HEK293 (cell line): ENCODE results near the gene CXCL17.

ENCODE experiments used
- INSM2 ChIP-seq: fragments of 450-650 bp; formaldehyde crosslinking; IDR thresholded peaks from 2 replicates; pipeline ENCODE4 v1.5.1; 2016; ENCODE audit warnings: missing biosample characterization, missing genetic modification characterization
- KLF1 ChIP-seq: fragments of 450-650 bp; formaldehyde crosslinking; IDR thresholded peaks from 2 replicates; pipeline ENCODE4 v1.5.1; 2016; ENCODE audit warnings: missing biosample characterization, missing genetic modification characterization
- KLF7 ChIP-seq: fragments of 450-650 bp; formaldehyde crosslinking; IDR thresholded peaks from 2 replicates; pipeline ENCODE4 v1.5.1; 2016; ENCODE audit warnings: missing biosample characterization, missing genetic modification characterization, borderline replicate concordance
- KLF8 ChIP-seq: fragments of 450-650 bp; formaldehyde crosslinking; IDR thresholded peaks from 2 replicates; pipeline ENCODE4 v1.5.1; 2016; ENCODE audit warnings: missing biosample characterization, missing genetic modification characterization
- OSR2 ChIP-seq: fragments of 450-650 bp; formaldehyde crosslinking; IDR thresholded peaks from 2 replicates; pipeline ENCODE4 v1.5.1; 2016; ENCODE audit warnings: missing biosample characterization, missing genetic modification characterization
- PRDM1 ChIP-seq: fragments of 450-650 bp; formaldehyde crosslinking; IDR thresholded peaks from 2 replicates; pipeline ENCODE4; 2016; ENCODE audit warnings: missing biosample characterization, missing genetic modification characterization
- SP3 ChIP-seq: fragments of 450-650 bp; formaldehyde crosslinking; IDR thresholded peaks from 2 replicates; pipeline ENCODE4 v1.5.1; 2016; ENCODE audit warnings: missing biosample characterization, missing genetic modification characterization
- ZBTB17 ChIP-seq: fragments of 450-650 bp; formaldehyde crosslinking; IDR thresholded peaks from 2 replicates; pipeline ENCODE4 v1.5.1; 2016; ENCODE audit warnings: missing biosample characterization, missing genetic modification characterization
- ZFHX2 ChIP-seq: fragments of 450-650 bp; formaldehyde crosslinking; conservative IDR thresholded peaks from 2 replicates; pipeline ENCODE4 v1.5.1; 2016; ENCODE audit warnings: missing biosample characterization, missing genetic modification characterization
- ZFP37 ChIP-seq: fragments of 450-650 bp; formaldehyde crosslinking; IDR thresholded peaks from 2 replicates; pipeline ENCODE4 v1.5.1; 2016; ENCODE audit warnings: missing biosample characterization, missing genetic modification characterization
- ZNF114 ChIP-seq: fragments of 450-650 bp; formaldehyde crosslinking; IDR thresholded peaks from 2 replicates; pipeline ENCODE4 v1.5.0; 2017; ENCODE audit warnings: missing biosample characterization, missing genetic modification characterization
- ZNF335 ChIP-seq: fragments of 450-650 bp; formaldehyde crosslinking; conservative IDR thresholded peaks from 2 replicates; pipeline ENCODE4 v1.5.1; 2016; ENCODE audit warnings: missing biosample characterization, missing genetic modification characterization
- ZNF394 ChIP-seq: fragments of 450-650 bp; formaldehyde crosslinking; IDR thresholded peaks from 2 replicates; pipeline ENCODE4 v1.5.1; 2016; ENCODE audit warnings: missing biosample characterization, missing genetic modification characterization, mild to moderate bottlenecking, moderate library complexity, borderline replicate concordance
- ZNF561 ChIP-seq: fragments of 450-650 bp; IDR thresholded peaks from 2 replicates; pipeline ENCODE4 v1.5.1; 2018; ENCODE audit warnings: missing biosample characterization, missing genetic modification characterization, borderline replicate concordance
- ZNF600 ChIP-seq: fragments of 450-650 bp; formaldehyde crosslinking; IDR thresholded peaks from 2 replicates; pipeline ENCODE4 v1.5.1; 2016; ENCODE audit warnings: missing biosample characterization, missing genetic modification characterization
- ZNF629 ChIP-seq: fragments of 450-650 bp; formaldehyde crosslinking; IDR thresholded peaks from 2 replicates; pipeline ENCODE4 v1.5.1; 2017; ENCODE audit warnings: missing biosample characterization, missing genetic modification characterization
- ZNF692 ChIP-seq: fragments of 450-650 bp; formaldehyde crosslinking; IDR thresholded peaks from 2 replicates; pipeline ENCODE4 v1.5.1; 2016; ENCODE audit warnings: missing biosample characterization, missing genetic modification characterization
- TF ChIP-seq, protein P1 (sequence below): fragments of 450-650 bp; formaldehyde crosslinking; IDR thresholded peaks from 2 replicates; pipeline ENCODE4 v1.5.1; 2016; ENCODE audit warnings: missing biosample characterization, missing genetic modification characterization
- TF ChIP-seq, protein P2 (sequence below): fragments of 450-650 bp; formaldehyde crosslinking; IDR thresholded peaks from 2 replicates; pipeline ENCODE4 v1.5.1; 2016; ENCODE audit warnings: missing biosample characterization, missing genetic modification characterization
- TF ChIP-seq, protein P3 (sequence below): fragments of 450-650 bp; formaldehyde crosslinking; IDR thresholded peaks from 2 replicates; pipeline ENCODE4 v1.5.1; 2016; ENCODE audit warnings: missing biosample characterization, missing genetic modification characterization
- TF ChIP-seq, protein P4 (sequence below): fragments of 450-650 bp; formaldehyde crosslinking; IDR thresholded peaks from 2 replicates; pipeline ENCODE4 v1.5.1; 2016; ENCODE audit warnings: missing biosample characterization, missing genetic modification characterization
- TF ChIP-seq, protein P5 (sequence below): fragments of 450-650 bp; formaldehyde crosslinking; IDR thresholded peaks from 2 replicates; pipeline ENCODE4 v1.5.1; 2016; ENCODE audit warnings: missing biosample characterization, missing genetic modification characterization
- TF ChIP-seq, protein P6 (sequence below): fragments of 450-650 bp; formaldehyde crosslinking; IDR thresholded peaks from 2 replicates; pipeline ENCODE4 v1.5.1; 2016; ENCODE audit warnings: missing biosample characterization, missing genetic modification characterization
- TF ChIP-seq, protein P7 (sequence below): fragments of 450-650 bp; formaldehyde crosslinking; IDR thresholded peaks from 2 replicates; pipeline ENCODE4 v1.5.1; 2016; ENCODE audit warnings: missing biosample characterization, missing genetic modification characterization

CXCL17 gene

DNA sequence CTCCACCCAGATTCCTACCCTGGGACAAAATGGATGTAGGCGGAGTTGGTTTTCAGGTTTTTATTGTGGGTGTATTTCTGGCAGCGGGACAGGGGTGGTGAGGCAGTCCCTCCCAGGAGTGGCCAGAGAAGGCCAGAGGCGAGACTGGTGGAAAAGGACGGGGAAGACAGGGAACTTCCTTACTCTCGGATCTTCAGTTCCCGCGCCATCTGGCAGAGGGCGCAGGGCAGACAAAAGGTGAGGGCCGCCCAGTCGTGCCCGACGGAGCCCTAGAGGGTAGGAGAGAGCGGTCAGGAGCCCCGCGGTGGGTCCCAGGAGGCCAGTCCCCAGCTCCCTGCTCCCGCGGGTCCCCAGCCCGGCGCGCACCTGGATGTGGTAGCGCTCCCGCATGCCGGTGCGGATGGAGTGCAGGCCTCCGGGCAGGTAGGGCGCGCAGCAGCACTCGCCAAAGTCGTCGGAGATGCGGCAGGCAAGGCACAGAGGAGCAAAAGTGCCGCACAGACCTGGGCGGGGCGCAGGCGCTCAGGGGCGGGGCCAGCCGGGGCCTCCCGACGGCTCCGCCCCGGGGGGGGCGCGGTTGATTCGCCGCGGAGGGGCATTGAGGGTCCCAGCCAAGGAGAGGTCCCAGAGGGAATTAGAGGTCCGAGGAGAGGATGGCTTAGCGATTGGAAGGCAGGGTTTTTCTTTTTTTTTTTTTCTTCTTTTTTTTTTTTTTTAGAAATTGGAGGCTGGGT, 55.6 kb downstream of the CXCL17 start (continued):
- TF ChIP-seq ZNF600 (tag by site-specific recombination): peak; percentile 98
- TF ChIP-seq INSM2: 0 out of 2 replicates have a peak, but pooled peaks have one; percentile 50
- TF ChIP-seq, protein P1, sequence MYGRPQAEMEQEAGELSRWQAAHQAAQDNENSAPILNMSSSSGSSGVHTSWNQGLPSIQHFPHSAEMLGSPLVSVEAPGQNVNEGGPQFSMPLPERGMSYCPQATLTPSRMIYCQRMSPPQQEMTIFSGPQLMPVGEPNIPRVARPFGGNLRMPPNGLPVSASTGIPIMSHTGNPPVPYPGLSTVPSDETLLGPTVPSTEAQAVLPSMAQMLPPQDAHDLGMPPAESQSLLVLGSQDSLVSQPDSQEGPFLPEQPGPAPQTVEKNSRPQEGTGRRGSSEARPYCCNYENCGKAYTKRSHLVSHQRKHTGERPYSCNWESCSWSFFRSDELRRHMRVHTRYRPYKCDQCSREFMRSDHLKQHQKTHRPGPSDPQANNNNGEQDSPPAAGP: peak; percentile 89; the same call in 1 of the 2 replicates
- peak; percentile 48; the same call in 1 of the 2 replicates for TF ChIP-seq OSR2
- TF ChIP-seq ZNF335 (tag by site-specific recombination): peak; percentile 99
- TF ChIP-seq ZNF394 (tag by site-specific recombination): peak; percentile 42; the same call in 1 of the 2 replicates
- TF ChIP-seq ZNF114 (tag by site-specific recombination): no peak
- TF ChIP-seq, protein P2, sequence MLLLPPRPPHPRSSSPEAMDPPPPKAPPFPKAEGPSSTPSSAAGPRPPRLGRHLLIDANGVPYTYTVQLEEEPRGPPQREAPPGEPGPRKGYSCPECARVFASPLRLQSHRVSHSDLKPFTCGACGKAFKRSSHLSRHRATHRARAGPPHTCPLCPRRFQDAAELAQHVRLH (tag by site-specific recombination): peak; percentile 86
- TF ChIP-seq, protein P3, sequence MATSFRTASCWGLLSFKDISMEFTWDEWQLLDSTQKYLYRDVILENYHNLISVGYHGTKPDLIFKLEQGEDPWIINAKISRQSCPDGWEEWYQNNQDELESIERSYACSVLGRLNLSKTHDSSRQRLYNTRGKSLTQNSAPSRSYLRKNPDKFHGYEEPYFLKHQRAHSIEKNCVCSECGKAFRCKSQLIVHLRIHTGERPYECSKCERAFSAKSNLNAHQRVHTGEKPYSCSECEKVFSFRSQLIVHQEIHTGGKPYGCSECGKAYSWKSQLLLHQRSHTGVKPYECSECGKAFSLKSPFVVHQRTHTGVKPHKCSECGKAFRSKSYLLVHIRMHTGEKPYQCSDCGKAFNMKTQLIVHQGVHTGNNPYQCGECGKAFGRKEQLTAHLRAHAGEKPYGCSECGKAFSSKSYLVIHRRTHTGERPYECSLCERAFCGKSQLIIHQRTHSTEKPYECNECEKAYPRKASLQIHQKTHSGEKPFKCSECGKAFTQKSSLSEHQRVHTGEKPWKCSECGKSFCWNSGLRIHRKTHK (tag by site-specific recombination): no peak
- TF ChIP-seq ZFHX2 (tag by site-specific recombination): peak; percentile 89
- peak; percentile 96 for TF ChIP-seq ZNF561 (tag by site-specific recombination)
- peak; percentile 96 for TF ChIP-seq ZNF692 (tag by site-specific recombination)
- TF ChIP-seq ZFP37 (tag by site-specific recombination): peak; percentile 96
- 0 out of 2 replicates have a peak, but pooled peaks have one; percentile 16 for TF ChIP-seq KLF7 (tag by site-specific recombination)
- TF ChIP-seq, protein P4, sequence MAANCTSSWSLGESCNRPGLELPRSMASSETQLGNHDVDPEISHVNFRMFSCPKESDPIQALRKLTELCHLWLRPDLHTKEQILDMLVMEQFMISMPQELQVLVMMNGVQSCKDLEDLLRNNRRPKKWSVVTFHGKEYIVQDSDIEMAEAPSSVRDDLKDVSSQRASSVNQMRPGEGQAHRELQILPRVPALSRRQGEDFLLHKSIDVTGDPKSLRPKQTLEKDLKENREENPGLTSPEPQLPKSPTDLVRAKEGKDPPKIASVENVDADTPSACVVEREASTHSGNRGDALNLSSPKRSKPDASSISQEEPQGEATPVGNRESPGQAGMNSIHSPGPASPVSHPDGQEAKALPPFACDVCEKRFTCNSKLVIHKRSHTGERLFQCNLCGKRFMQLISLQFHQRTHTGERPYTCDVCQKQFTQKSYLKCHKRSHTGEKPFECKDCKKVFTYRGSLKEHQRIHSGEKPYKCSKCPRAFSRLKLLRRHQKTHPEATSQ (tag by site-specific recombination): peak; percentile 93; the same call in 1 of the 2 replicates
- TF ChIP-seq SP3 (tag by site-specific recombination): peak; percentile 86
- TF ChIP-seq, protein P5, sequence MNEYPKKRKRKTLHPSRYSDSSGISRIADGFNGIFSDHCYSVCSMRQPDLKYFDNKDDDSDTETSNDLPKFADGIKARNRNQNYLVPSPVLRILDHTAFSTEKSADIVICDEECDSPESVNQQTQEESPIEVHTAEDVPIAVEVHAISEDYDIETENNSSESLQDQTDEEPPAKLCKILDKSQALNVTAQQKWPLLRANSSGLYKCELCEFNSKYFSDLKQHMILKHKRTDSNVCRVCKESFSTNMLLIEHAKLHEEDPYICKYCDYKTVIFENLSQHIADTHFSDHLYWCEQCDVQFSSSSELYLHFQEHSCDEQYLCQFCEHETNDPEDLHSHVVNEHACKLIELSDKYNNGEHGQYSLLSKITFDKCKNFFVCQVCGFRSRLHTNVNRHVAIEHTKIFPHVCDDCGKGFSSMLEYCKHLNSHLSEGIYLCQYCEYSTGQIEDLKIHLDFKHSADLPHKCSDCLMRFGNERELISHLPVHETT (tag by site-specific recombination): peak; percentile 26; the same call in 1 of the 2 replicates
- TF ChIP-seq KLF8 (tag by site-specific recombination): peak; percentile 83
- TF ChIP-seq ZBTB17 (tag by site-specific recombination): peak; percentile 96
- peak; percentile 86 for TF ChIP-seq PRDM1
- TF ChIP-seq ZNF629 (tag by site-specific recombination): peak; percentile 69; the same call in 1 of the 2 replicates
- TF ChIP-seq, protein P6, sequence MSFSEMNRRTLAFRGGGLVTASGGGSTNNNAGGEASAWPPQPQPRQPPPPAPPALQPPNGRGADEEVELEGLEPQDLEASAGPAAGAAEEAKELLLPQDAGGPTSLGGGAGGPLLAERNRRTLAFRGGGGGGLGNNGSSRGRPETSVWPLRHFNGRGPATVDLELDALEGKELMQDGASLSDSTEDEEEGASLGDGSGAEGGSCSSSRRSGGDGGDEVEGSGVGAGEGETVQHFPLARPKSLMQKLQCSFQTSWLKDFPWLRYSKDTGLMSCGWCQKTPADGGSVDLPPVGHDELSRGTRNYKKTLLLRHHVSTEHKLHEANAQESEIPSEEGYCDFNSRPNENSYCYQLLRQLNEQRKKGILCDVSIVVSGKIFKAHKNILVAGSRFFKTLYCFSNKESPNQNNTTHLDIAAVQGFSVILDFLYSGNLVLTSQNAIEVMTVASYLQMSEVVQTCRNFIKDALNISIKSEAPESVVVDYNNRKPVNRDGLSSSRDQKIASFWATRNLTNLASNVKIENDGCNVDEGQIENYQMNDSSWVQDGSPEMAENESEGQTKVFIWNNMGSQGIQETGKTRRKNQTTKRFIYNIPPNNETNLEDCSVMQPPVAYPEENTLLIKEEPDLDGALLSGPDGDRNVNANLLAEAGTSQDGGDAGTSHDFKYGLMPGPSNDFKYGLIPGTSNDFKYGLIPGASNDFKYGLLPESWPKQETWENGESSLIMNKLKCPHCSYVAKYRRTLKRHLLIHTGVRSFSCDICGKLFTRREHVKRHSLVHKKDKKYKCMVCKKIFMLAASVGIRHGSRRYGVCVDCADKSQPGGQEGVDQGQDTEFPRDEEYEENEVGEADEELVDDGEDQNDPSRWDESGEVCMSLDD (tag by site-specific recombination): peak; percentile 51; the same call in 1 of the 2 replicates
- TF ChIP-seq KLF1: peak; percentile 96
- TF ChIP-seq, protein P7, sequence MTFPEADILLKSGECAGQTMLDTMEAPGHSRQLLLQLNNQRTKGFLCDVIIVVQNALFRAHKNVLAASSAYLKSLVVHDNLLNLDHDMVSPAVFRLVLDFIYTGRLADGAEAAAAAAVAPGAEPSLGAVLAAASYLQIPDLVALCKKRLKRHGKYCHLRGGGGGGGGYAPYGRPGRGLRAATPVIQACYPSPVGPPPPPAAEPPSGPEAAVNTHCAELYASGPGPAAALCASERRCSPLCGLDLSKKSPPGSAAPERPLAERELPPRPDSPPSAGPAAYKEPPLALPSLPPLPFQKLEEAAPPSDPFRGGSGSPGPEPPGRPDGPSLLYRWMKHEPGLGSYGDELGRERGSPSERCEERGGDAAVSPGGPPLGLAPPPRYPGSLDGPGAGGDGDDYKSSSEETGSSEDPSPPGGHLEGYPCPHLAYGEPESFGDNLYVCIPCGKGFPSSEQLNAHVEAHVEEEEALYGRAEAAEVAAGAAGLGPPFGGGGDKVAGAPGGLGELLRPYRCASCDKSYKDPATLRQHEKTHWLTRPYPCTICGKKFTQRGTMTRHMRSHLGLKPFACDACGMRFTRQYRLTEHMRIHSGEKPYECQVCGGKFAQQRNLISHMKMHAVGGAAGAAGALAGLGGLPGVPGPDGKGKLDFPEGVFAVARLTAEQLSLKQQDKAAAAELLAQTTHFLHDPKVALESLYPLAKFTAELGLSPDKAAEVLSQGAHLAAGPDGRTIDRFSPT (tag by site-specific recombination): peak; percentile 87
